Thyroid gland (tissue), 4 donors: ENCODE results near the gene NACC1.

Experiments
- POLR2A ChIP-seq, 2 donors: fragments of 450-650 bp; IDR thresholded peaks; one replicate each; pipeline ENCODE4 v1.6.1; 2017; ENCODE audit warnings: antibody characterized with exemption in 2 of 2, mild to moderate bottlenecking in 2 of 2, moderate library complexity in 1 of 2
- TF ChIP-seq, protein P1 (sequence below), 6 experiments: fragments of 200-600 bp in 3 of 6; fragments of 450-650 bp in 3 of 6; sonication (generic) in 3 of 6; IDR thresholded peaks; one replicate each; pipeline ENCODE4 v1.5.1; 2016 to 2019; ENCODE audit warnings: antibody characterized with exemption in 6 of 6, mild to moderate bottlenecking in 2 of 6, inconsistent platforms in 1 of 6, moderate library complexity in 1 of 6

DNA sequence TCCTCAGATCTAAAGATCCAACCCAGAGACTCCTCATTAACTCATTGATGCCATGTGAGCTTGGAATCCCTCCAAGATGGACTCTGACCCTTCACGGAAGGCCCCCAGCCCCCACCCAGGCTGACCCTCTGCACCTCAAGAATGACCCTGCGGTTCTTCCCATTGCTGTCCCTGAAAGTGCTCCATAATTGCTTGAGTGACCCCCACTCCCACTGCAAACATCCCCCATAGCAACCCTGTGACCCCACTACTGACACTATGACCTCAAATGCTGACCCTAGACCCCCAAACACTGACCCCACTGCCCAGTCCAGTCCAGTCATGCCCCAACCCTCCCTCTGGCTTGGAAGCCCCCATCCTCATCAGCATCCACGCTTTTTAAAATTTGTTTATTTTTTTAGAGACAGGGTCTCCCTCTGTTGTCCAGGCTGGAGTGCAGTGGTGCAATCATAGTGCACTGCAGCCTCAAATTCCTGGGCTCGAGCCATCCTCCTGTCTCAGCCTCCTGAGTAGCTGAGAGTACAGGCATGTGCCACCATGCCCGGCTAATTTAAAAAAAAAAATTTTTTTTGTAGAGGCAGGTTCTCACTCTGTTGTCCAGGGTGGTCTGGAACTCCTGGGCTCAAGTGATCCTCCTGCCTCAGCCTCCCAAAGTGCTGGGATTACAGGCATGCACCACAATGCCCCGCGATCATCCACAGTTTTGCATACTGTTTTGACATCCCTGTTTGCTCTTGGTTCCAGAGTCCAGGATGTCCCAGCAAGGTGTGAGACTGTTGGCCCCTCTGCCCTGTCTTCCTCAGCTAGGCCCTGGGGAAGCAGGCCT lies 16.3 kb upstream of the NACC1 start:
- TF ChIP-seq, protein P1, sequence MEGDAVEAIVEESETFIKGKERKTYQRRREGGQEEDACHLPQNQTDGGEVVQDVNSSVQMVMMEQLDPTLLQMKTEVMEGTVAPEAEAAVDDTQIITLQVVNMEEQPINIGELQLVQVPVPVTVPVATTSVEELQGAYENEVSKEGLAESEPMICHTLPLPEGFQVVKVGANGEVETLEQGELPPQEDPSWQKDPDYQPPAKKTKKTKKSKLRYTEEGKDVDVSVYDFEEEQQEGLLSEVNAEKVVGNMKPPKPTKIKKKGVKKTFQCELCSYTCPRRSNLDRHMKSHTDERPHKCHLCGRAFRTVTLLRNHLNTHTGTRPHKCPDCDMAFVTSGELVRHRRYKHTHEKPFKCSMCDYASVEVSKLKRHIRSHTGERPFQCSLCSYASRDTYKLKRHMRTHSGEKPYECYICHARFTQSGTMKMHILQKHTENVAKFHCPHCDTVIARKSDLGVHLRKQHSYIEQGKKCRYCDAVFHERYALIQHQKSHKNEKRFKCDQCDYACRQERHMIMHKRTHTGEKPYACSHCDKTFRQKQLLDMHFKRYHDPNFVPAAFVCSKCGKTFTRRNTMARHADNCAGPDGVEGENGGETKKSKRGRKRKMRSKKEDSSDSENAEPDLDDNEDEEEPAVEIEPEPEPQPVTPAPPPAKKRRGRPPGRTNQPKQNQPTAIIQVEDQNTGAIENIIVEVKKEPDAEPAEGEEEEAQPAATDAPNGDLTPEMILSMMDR (IDR thresholded peaks at IDR 0.05): no peak
- no peak for TF ChIP-seq POLR2A (IDR thresholded peaks at IDR 0.05)
